GM19035 (cell line): ENCODE data around the gene SETBP1.
A peak's percentile ranks its signal among the peaks of the same experiment; 100 is the strongest.
"Not testable (repeated sequence)": the region's sequence is repeated elsewhere in the genome, so short reads cannot be mapped to it uniquely, and the experiment has no call there.

Source experiments
- ATAC-seq: cut with Tn5 transposase; IDR thresholded peaks from one replicate; pipeline ENCODE4 v1.9.1; 2021; ENCODE audit not compliant: unreplicated experiment

The SETBP1 gene

DNA sequence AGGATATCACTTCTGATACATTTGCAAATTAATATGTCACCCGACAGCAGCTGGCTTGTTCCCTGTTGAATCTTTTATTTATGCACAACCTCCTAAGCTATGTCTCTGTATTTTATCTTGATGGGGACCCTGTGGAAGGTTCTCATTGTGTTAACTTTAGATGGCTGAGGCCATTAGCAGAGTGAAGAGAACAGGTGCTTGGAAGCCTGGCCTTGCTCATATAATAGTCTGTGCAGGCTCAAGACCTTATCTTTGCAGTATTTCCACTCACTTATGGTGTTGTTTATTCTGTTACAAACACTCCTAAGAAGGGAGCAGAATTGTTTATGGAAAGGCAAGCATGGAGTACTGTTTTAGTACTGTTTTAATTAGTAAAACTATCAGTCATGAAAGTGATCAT lies 107.6 kb downstream of the SETBP1 start:
- no peak for ATAC-seq

DNA sequence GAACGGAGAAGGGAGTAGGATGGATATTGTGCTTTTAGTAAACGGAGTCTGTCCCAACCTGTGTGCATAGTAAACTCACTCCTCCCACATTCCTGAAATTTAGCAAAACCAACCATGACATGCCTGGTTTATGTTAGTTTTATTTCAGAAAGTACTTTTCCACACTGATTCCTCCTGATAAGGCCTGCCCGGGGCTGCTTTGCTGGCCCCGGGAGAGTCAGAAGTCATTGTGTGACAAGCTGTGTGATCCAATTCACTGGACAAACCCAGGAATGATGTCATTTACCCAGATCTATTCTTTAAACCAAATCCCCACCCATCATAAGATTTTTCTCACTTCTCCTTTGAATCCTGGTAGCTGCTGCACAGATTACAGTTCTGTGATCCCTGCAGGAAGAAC lies 109.0 kb downstream of the SETBP1 start:
- ATAC-seq: no peak

DNA sequence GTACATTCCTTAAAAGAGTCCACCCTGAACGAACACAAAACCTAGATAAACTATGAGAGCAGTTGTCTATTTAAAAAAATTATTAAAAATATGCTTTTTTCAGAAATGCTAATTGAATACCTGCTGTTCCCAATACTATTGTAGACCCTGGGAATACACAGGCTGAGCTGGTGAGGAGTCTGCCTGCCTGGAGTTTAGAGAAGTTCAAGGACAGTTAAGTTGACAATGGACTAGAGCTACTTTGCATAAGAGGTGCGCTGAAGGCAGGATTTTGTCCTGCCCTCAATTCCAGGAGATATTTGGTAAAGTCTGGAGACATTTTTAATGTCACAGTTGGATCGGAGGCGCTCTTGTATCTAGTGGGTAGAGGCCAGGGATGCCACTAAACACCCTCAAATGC lies 110.2 kb downstream of the SETBP1 start:
- no peak for ATAC-seq

- ATAC-seq: no peak
Measured at GRCh38 chr18:44791520-44791919, 110.8 kb downstream of the SETBP1 start.

GRCh38 chr18:44792456-44793061 lies 111.9 kb downstream of the SETBP1 start:
- no peak for ATAC-seq

GRCh38 chr18:44793194-44793593 lies 112.5 kb downstream of the SETBP1 start:
- ATAC-seq: no peak

- ATAC-seq: no peak
Measured at GRCh38 chr18:44793685-44794084, 113.0 kb downstream of the SETBP1 start.

- ATAC-seq: no peak
Measured at GRCh38 chr18:44795241-44795640, 114.6 kb downstream of the SETBP1 start.

GRCh38 chr18:44796429-44797428 lies 116.0 kb downstream of the SETBP1 start:
- ATAC-seq: no peak

GRCh38 chr18:44798433-44799048 lies 117.9 kb downstream of the SETBP1 start:
- no peak for ATAC-seq

- no peak for ATAC-seq
Measured at GRCh38 chr18:44799382-44799906, 118.8 kb downstream of the SETBP1 start.

- no peak for ATAC-seq
Measured at GRCh38 chr18:44799907-44800421, 119.3 kb downstream of the SETBP1 start.

- ATAC-seq: not testable (repeated sequence)
Measured at GRCh38 chr18:44800766-44801165, 120.1 kb downstream of the SETBP1 start.

DNA sequence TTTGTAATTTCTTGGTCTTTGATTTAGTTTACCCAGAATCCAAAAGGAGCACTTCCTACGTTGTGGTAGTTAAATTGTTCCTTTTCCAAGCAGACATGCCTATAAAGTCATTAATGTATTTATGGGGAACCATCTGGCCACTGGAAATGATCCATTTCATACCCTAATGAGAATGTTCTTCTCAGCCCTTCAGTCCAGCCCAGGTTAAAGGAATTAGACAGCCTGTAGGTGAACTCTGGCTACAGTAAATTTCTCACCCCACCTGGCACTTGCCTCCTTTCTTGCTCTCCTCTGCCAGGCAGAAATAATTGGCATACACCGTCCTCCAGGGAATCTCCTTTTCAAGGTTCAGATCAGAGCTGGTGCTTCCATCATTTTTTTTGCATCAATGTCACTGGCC lies 121.1 kb downstream of the SETBP1 start:
- no peak for ATAC-seq

DNA sequence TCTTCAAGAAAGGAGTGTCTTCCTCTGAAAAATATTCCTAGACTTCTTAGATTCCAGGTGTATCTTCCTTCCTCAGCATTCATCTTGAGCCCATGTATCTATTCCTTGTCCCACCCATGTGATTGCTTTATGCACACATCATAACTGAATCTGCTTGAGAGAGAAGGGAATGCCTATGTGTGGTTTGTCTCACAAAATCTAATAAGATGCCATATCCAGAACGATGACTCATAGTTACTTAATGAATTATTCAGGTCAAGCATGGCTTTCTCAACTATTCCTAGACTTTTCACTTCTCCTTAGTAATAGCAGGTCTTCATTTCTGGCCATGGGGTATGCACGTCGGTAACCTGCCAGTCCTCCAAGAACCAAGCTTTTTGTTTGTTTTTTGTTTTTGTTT lies 121.8 kb downstream of the SETBP1 start:
- ATAC-seq: no peak

GRCh38 chr18:44803019-44803650 lies 122.4 kb downstream of the SETBP1 start:
- peak; percentile 51 for ATAC-seq

- ATAC-seq: no peak
Measured at GRCh38 chr18:44804033-44804432, 123.3 kb downstream of the SETBP1 start.

GRCh38 chr18:44805176-44805575 lies 124.5 kb downstream of the SETBP1 start:
- no peak for ATAC-seq

GRCh38 chr18:44805643-44806042 lies 125.0 kb downstream of the SETBP1 start:
- no peak for ATAC-seq

DNA sequence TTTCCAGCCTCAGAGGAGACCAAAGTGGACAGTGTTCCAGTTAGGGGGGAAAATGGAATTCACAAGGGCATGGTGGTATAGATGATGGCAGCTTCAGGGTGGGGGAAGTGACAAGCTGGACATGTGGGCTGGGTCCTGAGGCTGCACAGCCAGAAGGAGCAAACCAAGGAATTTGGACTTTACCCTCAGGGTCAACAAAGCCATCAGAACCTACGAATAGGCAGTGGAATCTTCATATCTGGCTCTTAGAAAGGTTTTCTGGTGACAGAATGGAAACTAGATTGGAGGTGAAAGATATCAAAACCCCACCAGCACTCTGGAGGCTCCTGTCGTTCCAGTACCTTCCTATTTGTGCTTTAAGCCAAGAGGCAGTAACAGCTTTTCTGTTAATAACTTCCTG lies 127.1 kb downstream of the SETBP1 start:
- ATAC-seq: no peak

DNA sequence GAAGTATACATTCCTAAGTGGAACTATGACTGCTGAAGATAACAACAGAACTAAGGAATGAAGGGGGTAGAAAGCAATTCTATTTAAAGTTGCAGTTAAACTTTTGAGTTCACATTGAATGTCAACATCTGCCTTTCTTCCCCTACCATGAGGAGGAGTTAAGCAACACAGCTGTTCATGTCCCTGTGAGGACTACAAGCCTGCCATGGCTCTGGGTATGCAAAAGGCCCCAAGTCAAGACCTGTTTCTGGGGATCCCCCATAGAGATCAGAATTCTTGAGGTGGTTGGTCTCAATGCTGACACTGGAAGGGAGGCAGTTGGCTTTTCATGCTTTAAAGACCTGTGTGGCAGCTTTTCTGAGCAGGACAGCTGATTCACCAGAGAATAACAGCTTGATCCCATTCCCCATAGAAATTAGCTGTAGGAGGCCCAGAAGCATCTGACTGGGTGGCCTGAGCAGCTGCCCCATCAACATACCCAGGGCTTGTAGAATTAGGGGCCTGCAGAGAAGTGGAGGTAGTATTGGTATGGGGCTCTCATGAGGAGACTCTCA lies 131.0 kb downstream of the SETBP1 start:
- ATAC-seq: peak; percentile 60
